SK-N-SH treated with all-trans-retinoic acid at 6 μM for 48 hours (cell line): Measurements from ENCODE around the gene MAP3K1.
"Not testable (repeated sequence)": the region's sequence is repeated elsewhere in the genome, so short reads cannot be mapped to it uniquely, and the experiment has no call there.

Experiments
- ATAC-seq: fragments of 200-7000 bp; cut with Tn5 transposase; 3 replicates; pipeline ENCODE4 v1.9.1; 2020; ENCODE audit warnings: mild to moderate bottlenecking, moderate library complexity
- ARNTL ChIP-seq: fragments of 450-650 bp; formaldehyde crosslinking; IDR thresholded peaks from 2 replicates; pipeline ENCODE4 v1.5.0; 2020; ENCODE audit warnings: low read depth, mild to moderate bottlenecking, moderate library complexity, borderline replicate concordance
- BACH2 ChIP-seq: fragments of 250-450 bp; sonication (Bioruptor Pico); IDR thresholded peaks from 2 replicates; pipeline ENCODE4 v1.9.0; 2021; ENCODE audit warnings: mild to moderate bottlenecking, borderline replicate concordance
- CREB5 ChIP-seq: fragments of 250-450 bp; sonication (Bioruptor Pico); IDR thresholded peaks from 2 replicates; pipeline ENCODE4 v1.5.1; 2020; ENCODE audit warnings: low read depth, mild to moderate bottlenecking, moderate library complexity
- ESRRG ChIP-seq: fragments of 250-450 bp; sonication (Bioruptor Pico); IDR thresholded peaks from 2 replicates; pipeline ENCODE4 v1.6.1; 2021; ENCODE audit warnings: mild to moderate bottlenecking
- GLIS3 ChIP-seq: fragments of 250-450 bp; sonication (Bioruptor Pico); IDR thresholded peaks from 2 replicates; pipeline ENCODE4 v1.5.0; 2020; ENCODE audit warnings: mild to moderate bottlenecking, moderate library complexity
- ISL1 ChIP-seq: fragments of 250-450 bp; sonication (Bioruptor Pico); IDR thresholded peaks from 2 replicates; pipeline ENCODE4 v2.1.2; 2022; ENCODE audit warnings: mild to moderate bottlenecking, moderate library complexity
- OSR1 ChIP-seq: fragments of 250-450 bp; sonication (Bioruptor Pico); IDR thresholded peaks from 2 replicates; pipeline ENCODE4 v1.8.0; 2022; ENCODE audit warnings: moderate library complexity, mild to moderate bottlenecking, inconsistent platforms
- PPARA ChIP-seq: fragments of 250-450 bp; sonication (Bioruptor Pico); IDR thresholded peaks from 2 replicates; pipeline ENCODE4 v1.5.0; 2020; ENCODE audit warnings: mild to moderate bottlenecking, borderline replicate concordance
- RARB ChIP-seq: fragments of 250-450 bp; sonication (Bioruptor Pico); IDR thresholded peaks from 2 replicates; pipeline ENCODE4 v1.8.0; 2021; ENCODE audit warnings: mild to moderate bottlenecking, moderate library complexity
- TCF4 ChIP-seq: fragments of 250-450 bp; sonication (Bioruptor Pico); IDR thresholded peaks from 2 replicates; pipeline ENCODE4 v1.8.0; 2021; ENCODE audit warnings: mild to moderate bottlenecking, moderate library complexity, borderline replicate concordance
- TOX ChIP-seq: fragments of 250-450 bp; sonication (Bioruptor Pico); IDR thresholded peaks from 2 replicates; pipeline ENCODE4 v1.8.0; 2021; ENCODE audit warnings: mild to moderate bottlenecking, moderate library complexity, borderline replicate concordance
- TSHZ2 ChIP-seq: fragments of 250-450 bp; sonication (Bioruptor Pico); IDR thresholded peaks from 2 replicates; pipeline ENCODE4 v1.5.0; 2020; ENCODE audit warnings: mild to moderate bottlenecking, moderate library complexity
- ZC3H10 ChIP-seq: fragments of 250-450 bp; sonication (Bioruptor Pico); IDR thresholded peaks from 2 replicates; pipeline ENCODE4 v1.5.1; 2021; ENCODE audit warnings: mild to moderate bottlenecking, moderate library complexity
- ZFP3 ChIP-seq: fragments of 250-450 bp; sonication (Bioruptor Pico); IDR thresholded peaks from 2 replicates; pipeline ENCODE4 v1.5.0; 2020; ENCODE audit warnings: mild to moderate bottlenecking, moderate library complexity
- ZFP30 ChIP-seq: fragments of 450-650 bp; formaldehyde crosslinking; IDR thresholded peaks from 2 replicates; pipeline ENCODE4 v1.5.0; 2022; ENCODE audit warnings: mild to moderate bottlenecking, moderate library complexity
- ZNF565 ChIP-seq: fragments of 450-650 bp; formaldehyde crosslinking; conservative IDR thresholded peaks from 2 replicates; pipeline ENCODE4 v1.5.0; 2020; ENCODE audit warnings: low read depth, mild to moderate bottlenecking, moderate library complexity
- TF ChIP-seq, protein P1 (sequence below): fragments of 250-450 bp; sonication (Bioruptor Pico); IDR thresholded peaks from 2 replicates; pipeline ENCODE4 v1.8.0; 2020; ENCODE audit warnings: mild to moderate bottlenecking, moderate library complexity, borderline replicate concordance
- TF ChIP-seq, protein P2 (sequence below): fragments of 250-450 bp; sonication (Bioruptor Pico); IDR thresholded peaks from 2 replicates; pipeline ENCODE4 v1.5.1; 2021; ENCODE audit warnings: mild to moderate bottlenecking, moderate library complexity

MAP3K1 gene

GRCh38 chr5:56819060-56819881 lies 3.9 kb downstream of the MAP3K1 start:
- no peak for ATAC-seq
- TF ChIP-seq, protein P1, sequence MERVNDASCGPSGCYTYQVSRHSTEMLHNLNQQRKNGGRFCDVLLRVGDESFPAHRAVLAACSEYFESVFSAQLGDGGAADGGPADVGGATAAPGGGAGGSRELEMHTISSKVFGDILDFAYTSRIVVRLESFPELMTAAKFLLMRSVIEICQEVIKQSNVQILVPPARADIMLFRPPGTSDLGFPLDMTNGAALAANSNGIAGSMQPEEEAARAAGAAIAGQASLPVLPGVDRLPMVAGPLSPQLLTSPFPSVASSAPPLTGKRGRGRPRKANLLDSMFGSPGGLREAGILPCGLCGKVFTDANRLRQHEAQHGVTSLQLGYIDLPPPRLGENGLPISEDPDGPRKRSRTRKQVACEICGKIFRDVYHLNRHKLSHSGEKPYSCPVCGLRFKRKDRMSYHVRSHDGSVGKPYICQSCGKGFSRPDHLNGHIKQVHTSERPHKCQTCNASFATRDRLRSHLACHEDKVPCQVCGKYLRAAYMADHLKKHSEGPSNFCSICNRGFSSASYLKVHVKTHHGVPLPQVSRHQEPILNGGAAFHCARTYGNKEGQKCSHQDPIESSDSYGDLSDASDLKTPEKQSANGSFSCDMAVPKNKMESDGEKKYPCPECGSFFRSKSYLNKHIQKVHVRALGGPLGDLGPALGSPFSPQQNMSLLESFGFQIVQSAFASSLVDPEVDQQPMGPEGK (CRISPR knock-in tag), result no peak
- peak; percentile 78 for TF ChIP-seq ISL1 (CRISPR knock-in tag)
- TF ChIP-seq OSR1 (CRISPR knock-in tag), result no peak
- no peak for TF ChIP-seq TOX (CRISPR knock-in tag)

DNA sequence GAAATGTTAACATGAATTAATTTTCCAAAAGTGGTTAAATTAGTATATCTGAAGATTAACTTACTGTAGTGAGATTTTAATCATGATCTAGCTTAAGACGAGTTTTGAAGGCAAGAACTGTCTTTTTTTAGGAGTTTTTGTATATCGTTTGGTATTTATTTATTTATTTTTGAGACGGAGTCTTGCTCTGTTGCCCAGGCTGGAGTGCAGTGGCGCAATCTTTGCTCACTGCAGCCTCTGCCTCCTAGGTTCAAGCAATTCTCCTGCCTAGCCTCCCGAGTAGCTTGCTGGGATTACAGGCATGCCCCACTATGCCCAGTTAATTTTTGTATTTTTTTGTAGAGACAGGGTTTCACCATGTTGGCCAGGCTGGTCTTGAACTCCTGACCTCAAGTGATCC lies 6.5 kb downstream of the MAP3K1 start:
- ATAC-seq, result not testable (repeated sequence)

GRCh38 chr5:56822981-56823380 lies 7.6 kb downstream of the MAP3K1 start:
- TF ChIP-seq ESRRG, result no peak
- TF ChIP-seq BACH2 (CRISPR knock-in tag), result no peak
- no peak for TF ChIP-seq ZNF565
- TF ChIP-seq RARB, result no peak
- TF ChIP-seq TSHZ2 (CRISPR knock-in tag), result peak; percentile 84
- TF ChIP-seq OSR1 (CRISPR knock-in tag), result no peak
- TF ChIP-seq CREB5 (CRISPR knock-in tag), result no peak
- TF ChIP-seq, protein P1 (CRISPR knock-in tag), result no peak
- TF ChIP-seq ISL1 (CRISPR knock-in tag), result peak; percentile 55
- peak; percentile 34; the same call in 1 of the 2 replicates for TF ChIP-seq TCF4 (CRISPR knock-in tag)
- TF ChIP-seq, protein P2, sequence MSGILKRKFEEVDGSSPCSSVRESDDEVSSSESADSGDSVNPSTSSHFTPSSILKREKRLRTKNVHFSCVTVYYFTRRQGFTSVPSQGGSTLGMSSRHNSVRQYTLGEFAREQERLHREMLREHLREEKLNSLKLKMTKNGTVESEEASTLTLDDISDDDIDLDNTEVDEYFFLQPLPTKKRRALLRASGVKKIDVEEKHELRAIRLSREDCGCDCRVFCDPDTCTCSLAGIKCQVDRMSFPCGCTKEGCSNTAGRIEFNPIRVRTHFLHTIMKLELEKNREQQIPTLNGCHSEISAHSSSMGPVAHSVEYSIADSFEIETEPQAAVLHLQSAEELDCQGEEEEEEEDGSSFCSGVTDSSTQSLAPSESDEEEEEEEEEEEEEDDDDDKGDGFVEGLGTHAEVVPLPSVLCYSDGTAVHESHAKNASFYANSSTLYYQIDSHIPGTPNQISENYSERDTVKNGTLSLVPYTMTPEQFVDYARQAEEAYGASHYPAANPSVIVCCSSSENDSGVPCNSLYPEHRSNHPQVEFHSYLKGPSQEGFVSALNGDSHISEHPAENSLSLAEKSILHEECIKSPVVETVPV (CRISPR knock-in tag), result no peak
- TF ChIP-seq PPARA (CRISPR knock-in tag), result no peak
- ATAC-seq, result peak; percentile 60

- ATAC-seq, result no peak
- no peak for TF ChIP-seq ARNTL (CRISPR knock-in tag)
- no peak for TF ChIP-seq CREB5 (CRISPR knock-in tag)
- TF ChIP-seq, protein P1 (CRISPR knock-in tag), result no peak
- no peak for TF ChIP-seq ZC3H10 (CRISPR knock-in tag)
- no peak for TF ChIP-seq ZNF565
- no peak for TF ChIP-seq GLIS3 (CRISPR knock-in tag)
- no peak for TF ChIP-seq ZFP30 (CRISPR knock-in tag)
- no peak for TF ChIP-seq ZFP3 (CRISPR knock-in tag)
- TF ChIP-seq TSHZ2 (CRISPR knock-in tag), result no peak
Measured at GRCh38 chr5:56824019-56824418, 8.7 kb downstream of the MAP3K1 start.
